ENCODE measurements around the gene CABP1.

The CABP1 gene

GRCh38 chr12:120640861-120641833 lies 721 bp downstream of the CABP1 start:
- H3K4me3 ChIP-seq (ENCODE audit: low read length in 2 of 2) = peak overlapping the region; percentile 19 to 62
- no peaks in the 10 kb centered on the region for H3K9me3 ChIP-seq (ENCODE audit: control insufficient read depth in 2 of 2, low read length in 2 of 2)
- H3K27me3 ChIP-seq (ENCODE audit: control insufficient read depth in 1 of 2, insufficient read depth in 2 of 2, low read length in 2 of 2) = peaks cover 47 to 52% of the 10 kb centered on the region in 2 donors
- peaks cover 10% of the 10 kb centered on the region for H3K4me1 ChIP-seq (ENCODE audit: control insufficient read depth, insufficient read depth, low read length)
- no peak overlapping the region for H3K27ac ChIP-seq (ENCODE audit: low read length)
- no peaks in the 10 kb centered on the region for H3K36me3 ChIP-seq (ENCODE audit: control insufficient read depth in 2 of 2, insufficient read depth in 2 of 2, low read length in 2 of 2)
- no peak overlapping the region for H3K9ac ChIP-seq (ENCODE audit: low read length in 2 of 2)

GRCh38 chr12:120642121-120642520 lies 1.7 kb downstream of the CABP1 start:
- Histone ChIP-seq H3K9me3 (ENCODE audit: control insufficient read depth in 2 of 2, low read length in 2 of 2) (no peaks in the 10 kb centered on the region), H3K36me3 (ENCODE audit: control insufficient read depth in 2 of 2, insufficient read depth in 2 of 2, low read length in 2 of 2) (no peaks in the 10 kb centered on the region), H3K9ac (ENCODE audit: low read length in 2 of 2) (no peak overlapping the region), H3K27me3 (ENCODE audit: control insufficient read depth in 1 of 2, insufficient read depth in 2 of 2, low read length in 2 of 2) (peaks cover 52 to 53% of the 10 kb centered on the region in 2 donors), H3K4me3 (ENCODE audit: low read length in 2 of 2) (no peak overlapping the region), H3K4me1 (ENCODE audit: control insufficient read depth, insufficient read depth, low read length) (peaks cover 12% of the 10 kb centered on the region), H3K27ac (ENCODE audit: low read length) (no peak overlapping the region)

GRCh38 chr12:120642826-120643225 lies 2.4 kb downstream of the CABP1 start:
- H3K27me3 ChIP-seq (ENCODE audit: control insufficient read depth in 1 of 2, insufficient read depth in 2 of 2, low read length in 2 of 2) = peaks cover 52 to 54% of the 10 kb centered on the region in 2 donors
- H3K9ac ChIP-seq (ENCODE audit: low read length in 2 of 2) = no peak overlapping the region
- H3K9me3 ChIP-seq (ENCODE audit: control insufficient read depth in 2 of 2, low read length in 2 of 2) = no peaks in the 10 kb centered on the region
- no peak overlapping the region for H3K4me3 ChIP-seq (ENCODE audit: low read length in 2 of 2)
- H3K4me1 ChIP-seq (ENCODE audit: control insufficient read depth, insufficient read depth, low read length) = peaks cover 12% of the 10 kb centered on the region
- no peak overlapping the region for H3K27ac ChIP-seq (ENCODE audit: low read length)
- no peaks in the 10 kb centered on the region for H3K36me3 ChIP-seq (ENCODE audit: control insufficient read depth in 2 of 2, insufficient read depth in 2 of 2, low read length in 2 of 2)

GRCh38 chr12:120643574-120643973 lies 3.1 kb downstream of the CABP1 start:
- no peaks in the 10 kb centered on the region for H3K36me3 ChIP-seq (ENCODE audit: control insufficient read depth in 2 of 2, insufficient read depth in 2 of 2, low read length in 2 of 2)
- peaks cover 52 to 55% of the 10 kb centered on the region in 2 donors for H3K27me3 ChIP-seq (ENCODE audit: control insufficient read depth in 1 of 2, insufficient read depth in 2 of 2, low read length in 2 of 2)
- H3K9me3 ChIP-seq (ENCODE audit: control insufficient read depth in 2 of 2, low read length in 2 of 2) = no peaks in the 10 kb centered on the region
- peaks cover 12% of the 10 kb centered on the region for H3K4me1 ChIP-seq (ENCODE audit: control insufficient read depth, insufficient read depth, low read length)
- no peak overlapping the region for H3K4me3 ChIP-seq (ENCODE audit: low read length in 2 of 2)
- H3K27ac ChIP-seq (ENCODE audit: low read length) = no peak overlapping the region
- no peak overlapping the region for H3K9ac ChIP-seq (ENCODE audit: low read length in 2 of 2)

- Histone ChIP-seq H3K9ac (ENCODE audit: low read length in 2 of 2) (no peak overlapping the region), H3K4me1 (ENCODE audit: control insufficient read depth, insufficient read depth, low read length) (peaks cover 19% of the 10 kb centered on the region), H3K4me3 (ENCODE audit: low read length in 2 of 2) (no peak overlapping the region), H3K9me3 (ENCODE audit: control insufficient read depth in 2 of 2, low read length in 2 of 2) (no peaks in the 10 kb centered on the region), H3K27me3 (ENCODE audit: control insufficient read depth in 1 of 2, insufficient read depth in 2 of 2, low read length in 2 of 2) (peaks cover 54% of the 10 kb centered on the region in 2 donors), H3K27ac (ENCODE audit: low read length) (no peak overlapping the region), H3K36me3 (ENCODE audit: control insufficient read depth in 2 of 2, insufficient read depth in 2 of 2, low read length in 2 of 2) (no peaks in the 10 kb centered on the region)
These were observed 5.6 kb downstream of the CABP1 start for GRCh38 chr12:120646044-120646443.

- no peaks in the 10 kb centered on the region for H3K36me3 ChIP-seq (ENCODE audit: control insufficient read depth in 2 of 2, insufficient read depth in 2 of 2, low read length in 2 of 2)
- peaks cover 11% of the 10 kb centered on the region for H3K4me1 ChIP-seq (ENCODE audit: control insufficient read depth, insufficient read depth, low read length)
- no peak overlapping the region for H3K4me3 ChIP-seq (ENCODE audit: low read length in 2 of 2)
- H3K27me3 ChIP-seq (ENCODE audit: control insufficient read depth in 1 of 2, insufficient read depth in 2 of 2, low read length in 2 of 2) = peaks cover 41 to 43% of the 10 kb centered on the region in 2 donors
- no peak overlapping the region for H3K9ac ChIP-seq (ENCODE audit: low read length in 2 of 2)
- no peak overlapping the region for H3K27ac ChIP-seq (ENCODE audit: low read length)
- H3K9me3 ChIP-seq (ENCODE audit: control insufficient read depth in 2 of 2, low read length in 2 of 2) = no peaks in the 10 kb centered on the region
These were observed 6.9 kb downstream of the CABP1 start for GRCh38 chr12:120647375-120647755.

GRCh38 chr12:120649442-120650232 lies 9.2 kb downstream of the CABP1 start:
- Histone ChIP-seq H3K4me3 (ENCODE audit: low read length in 2 of 2) (peak overlapping the region; percentile 65 to 70), H3K27ac (ENCODE audit: low read length) (no peak overlapping the region), H3K4me1 (ENCODE audit: control insufficient read depth, insufficient read depth, low read length) (peaks cover 18% of the 10 kb centered on the region), H3K9me3 (ENCODE audit: control insufficient read depth in 2 of 2, low read length in 2 of 2) (no peaks in the 10 kb centered on the region), H3K27me3 (ENCODE audit: control insufficient read depth in 1 of 2, insufficient read depth in 2 of 2, low read length in 2 of 2) (peaks cover 26% of the 10 kb centered on the region in 2 donors), H3K36me3 (ENCODE audit: control insufficient read depth in 2 of 2, insufficient read depth in 2 of 2, low read length in 2 of 2) (no peaks in the 10 kb centered on the region), H3K9ac (ENCODE audit: low read length in 2 of 2) (peak overlapping the region in 1 of 2 donors; percentile 36)

- H3K4me3 ChIP-seq (ENCODE audit: low read length in 2 of 2) = peak overlapping the region in 1 of 2 donors; percentile 70
These were observed 9.8 kb downstream of the CABP1 start for GRCh38 chr12:120650233-120650690.

GRCh38 chr12:120651821-120652220 lies 11.4 kb downstream of the CABP1 start:
- H3K9me3 ChIP-seq (ENCODE audit: control insufficient read depth in 2 of 2, low read length in 2 of 2) = no peaks in the 10 kb centered on the region
- H3K36me3 ChIP-seq (ENCODE audit: control insufficient read depth in 2 of 2, insufficient read depth in 2 of 2, low read length in 2 of 2) = no peaks in the 10 kb centered on the region
- peaks cover 15 to 16% of the 10 kb centered on the region in 2 donors for H3K27me3 ChIP-seq (ENCODE audit: control insufficient read depth in 1 of 2, insufficient read depth in 2 of 2, low read length in 2 of 2)
- peaks cover 19% of the 10 kb centered on the region for H3K4me1 ChIP-seq (ENCODE audit: control insufficient read depth, insufficient read depth, low read length)
- no peak overlapping the region for H3K9ac ChIP-seq (ENCODE audit: low read length in 2 of 2)
- H3K27ac ChIP-seq (ENCODE audit: low read length) = no peak overlapping the region
- no peak overlapping the region for H3K4me3 ChIP-seq (ENCODE audit: low read length in 2 of 2)

More at GRCh38 chr12:120650233-120650690, 9.8 kb downstream of the CABP1 start:
- Histone ChIP-seq H3K9ac (ENCODE audit: low read length in 2 of 2) (no peak overlapping the region), H3K4me1 (ENCODE audit: control insufficient read depth, insufficient read depth, low read length) (peaks cover 21% of the 10 kb centered on the region), H3K27ac (ENCODE audit: low read length) (no peak overlapping the region), H3K27me3 (ENCODE audit: control insufficient read depth in 1 of 2, insufficient read depth in 2 of 2, low read length in 2 of 2) (peaks cover 22% of the 10 kb centered on the region in 2 donors), H3K9me3 (ENCODE audit: control insufficient read depth in 2 of 2, low read length in 2 of 2) (no peaks in the 10 kb centered on the region), H3K36me3 (ENCODE audit: control insufficient read depth in 2 of 2, insufficient read depth in 2 of 2, low read length in 2 of 2) (no peaks in the 10 kb centered on the region)

GRCh38 chr12:120652656-120653435 lies 12.4 kb downstream of the CABP1 start:
- no peaks in the 10 kb centered on the region for H3K9me3 ChIP-seq (ENCODE audit: control insufficient read depth in 2 of 2, low read length in 2 of 2)
- no peak overlapping the region for H3K27ac ChIP-seq (ENCODE audit: low read length)
- no peak overlapping the region for H3K4me3 ChIP-seq (ENCODE audit: low read length in 2 of 2)
- peaks cover 19% of the 10 kb centered on the region for H3K4me1 ChIP-seq (ENCODE audit: control insufficient read depth, insufficient read depth, low read length)
- H3K36me3 ChIP-seq (ENCODE audit: control insufficient read depth in 2 of 2, insufficient read depth in 2 of 2, low read length in 2 of 2) = no peaks in the 10 kb centered on the region
- peaks cover 14 to 16% of the 10 kb centered on the region in 2 donors for H3K27me3 ChIP-seq (ENCODE audit: control insufficient read depth in 1 of 2, insufficient read depth in 2 of 2, low read length in 2 of 2)
- no peak overlapping the region for H3K9ac ChIP-seq (ENCODE audit: low read length in 2 of 2)
